SJSA1 (cell line): ENCODE measurements around the gene SEMA3E. TPM values are rescaled to one million over a fixed set of nuclear protein-coding genes. Genes with fewer than 3 reads are reported as not detected.
"Not testable (repeated sequence)": the region's sequence is repeated elsewhere in the genome, so short reads cannot be mapped to it uniquely, and the experiment has no call there.

Experiments used
- DNase-seq, 2 experiments: peaks; one replicate each; pipeline ENCODE4 v3.0.0-alpha.2; 2015 to 2020; ENCODE audit warnings: low spot score in 2 of 2, low read depth in 1 of 2
- H3K27ac ChIP-seq: fragments of 250-450 bp; sonication (Bioruptor Pico); 2 replicates; pipeline ENCODE4 v1.5.1; 2020; ENCODE audit warnings: mild to moderate bottlenecking, moderate library complexity
- H3K27me3 ChIP-seq: fragments of 250-450 bp; sonication (Bioruptor Pico); replicated peaks from 2 replicates; pipeline ENCODE4 v1.5.1; 2020; ENCODE audit warnings: mild to moderate bottlenecking, moderate library complexity
- H3K36me3 ChIP-seq: fragments of 250-450 bp; sonication (Bioruptor Pico); 2 replicates; pipeline ENCODE4 v1.5.1; 2020; ENCODE audit warnings: mild to moderate bottlenecking
- H3K4me1 ChIP-seq: fragments of 250-450 bp; sonication (Bioruptor Pico); replicated peaks from 2 replicates; pipeline ENCODE4 v1.6.1; 2021; ENCODE audit warnings: mild to moderate bottlenecking
- H3K4me3 ChIP-seq: fragments of 250-450 bp; sonication (Bioruptor Pico); 2 replicates; pipeline ENCODE4 v1.5.1; 2020; ENCODE audit warnings: mild to moderate bottlenecking
- H3K9me3 ChIP-seq: fragments of 250-450 bp; sonication (Bioruptor Pico); replicated peaks from 2 replicates; pipeline ENCODE4 v1.5.1; 2020; ENCODE audit warnings: mild to moderate bottlenecking
- total RNA-seq: library from RNA; depleted of rRNA; stranded (reverse); fragments of >200 nt; shearing (Covaris generic); gene quantifications from 2 replicates; pipeline ENCODE4 v1.2.3, GENCODE V29; 2014; rRNA removed

Gene SEMA3E
- 0.18 TPM in 1 of 2 replicates, not detected in the other for total RNA-seq

GRCh38 chr7:83648464-83649241, at the start of gene SEMA3E:
Gene SEMA3E, minus strand, starts transcription at chr7:83649139.
- no peak within 1 kb of the TSS for H3K27ac ChIP-seq
- H3K9me3 ChIP-seq = no peaks in the 10 kb centered on the region
- no peak within 1 kb of the TSS for H3K4me3 ChIP-seq
- DNase-seq = no peak
- H3K36me3 ChIP-seq = no peaks in the 10 kb centered on the region
- no peaks in the 10 kb centered on the region for H3K4me1 ChIP-seq
- H3K27me3 ChIP-seq = 0 out of 2 replicates have a peak, but pooled peaks cover 8% of the 10 kb centered on the region

- Histone ChIP-seq H3K27ac (no peak overlapping the region), H3K36me3 (no peaks in the 10 kb centered on the region), H3K27me3 (no peaks in the 10 kb centered on the region), H3K9me3 (no peaks in the 10 kb centered on the region), H3K4me1 (no peaks in the 10 kb centered on the region), H3K4me3 (no peak overlapping the region)
- DNase-seq = no peak
Observed at GRCh38 chr7:83697804-83698530, 49.0 kb upstream of the SEMA3E start.

- no peak overlapping the region for H3K4me3 ChIP-seq
- no peaks in the 10 kb centered on the region for H3K27me3 ChIP-seq
- H3K4me1 ChIP-seq = no peaks in the 10 kb centered on the region
- no peak overlapping the region for H3K27ac ChIP-seq
- H3K36me3 ChIP-seq = no peaks in the 10 kb centered on the region
- no peaks in the 10 kb centered on the region for H3K9me3 ChIP-seq
- DNase-seq = no peak
Observed at GRCh38 chr7:83696101-83696500, 47.2 kb upstream of the SEMA3E start.

- no peaks in the 10 kb centered on the region for H3K9me3 ChIP-seq
- no peaks in the 10 kb centered on the region for H3K4me1 ChIP-seq
- no peaks in the 10 kb centered on the region for H3K36me3 ChIP-seq
- H3K27ac ChIP-seq = no peak overlapping the region
- no peak overlapping the region for H3K4me3 ChIP-seq
- no peak for DNase-seq
- H3K27me3 ChIP-seq = no peaks in the 10 kb centered on the region
Observed at GRCh38 chr7:83695128-83695960, 46.4 kb upstream of the SEMA3E start.

- Histone ChIP-seq H3K27me3 (no peaks in the 10 kb centered on the region), H3K4me3 (no peak overlapping the region), H3K9me3 (no peaks in the 10 kb centered on the region), H3K4me1 (no peaks in the 10 kb centered on the region), H3K27ac (no peak overlapping the region), H3K36me3 (no peaks in the 10 kb centered on the region)
- no peak for DNase-seq
Observed at GRCh38 chr7:83693256-83693655, 44.3 kb upstream of the SEMA3E start.

GRCh38 chr7:83691095-83691494, 42.2 kb upstream of the SEMA3E start:
- no peak overlapping the region for H3K27ac ChIP-seq
- no peaks in the 10 kb centered on the region for H3K4me1 ChIP-seq
- H3K9me3 ChIP-seq = no peaks in the 10 kb centered on the region
- H3K36me3 ChIP-seq = no peaks in the 10 kb centered on the region
- H3K4me3 ChIP-seq = no peak overlapping the region
- DNase-seq = no peak
- no peaks in the 10 kb centered on the region for H3K27me3 ChIP-seq

- H3K4me1 ChIP-seq = no peaks in the 10 kb centered on the region
- no peak for DNase-seq
- no peak overlapping the region for H3K4me3 ChIP-seq
- H3K36me3 ChIP-seq = no peaks in the 10 kb centered on the region
- no peaks in the 10 kb centered on the region for H3K27me3 ChIP-seq
- no peak overlapping the region for H3K27ac ChIP-seq
- H3K9me3 ChIP-seq = no peaks in the 10 kb centered on the region
Observed at GRCh38 chr7:83689855-83690254, 40.9 kb upstream of the SEMA3E start.

GRCh38 chr7:83686416-83686815, 37.5 kb upstream of the SEMA3E start:
- DNase-seq = no peak
- no peak overlapping the region for H3K4me3 ChIP-seq
- no peaks in the 10 kb centered on the region for H3K36me3 ChIP-seq
- H3K27ac ChIP-seq = no peak overlapping the region
- peaks cover 5% of the 10 kb centered on the region; the same call in 1 of the 2 replicates for H3K27me3 ChIP-seq
- H3K9me3 ChIP-seq = no peaks in the 10 kb centered on the region
- no peaks in the 10 kb centered on the region for H3K4me1 ChIP-seq

- Histone ChIP-seq H3K27me3 (peaks cover 5% of the 10 kb centered on the region; the same call in 1 of the 2 replicates), H3K36me3 (no peaks in the 10 kb centered on the region), H3K4me3 (no peak overlapping the region), H3K4me1 (no peaks in the 10 kb centered on the region), H3K9me3 (no peaks in the 10 kb centered on the region), H3K27ac (no peak overlapping the region)
- DNase-seq = no peak
Observed at GRCh38 chr7:83684928-83685327, 36.0 kb upstream of the SEMA3E start.

- Histone ChIP-seq H3K27me3 (peaks cover 5% of the 10 kb centered on the region; the same call in 1 of the 2 replicates), H3K4me1 (peaks cover 6% of the 10 kb centered on the region), H3K36me3 (no peaks in the 10 kb centered on the region), H3K4me3 (no peak overlapping the region), H3K27ac (no peak overlapping the region), H3K9me3 (no peaks in the 10 kb centered on the region)
- no peak for DNase-seq
Observed at GRCh38 chr7:83681200-83681778, 32.4 kb upstream of the SEMA3E start.

- Histone ChIP-seq H3K9me3 (no peaks in the 10 kb centered on the region), H3K27me3 (no peaks in the 10 kb centered on the region; the same call in 1 of the 2 replicates), H3K27ac (no peak overlapping the region), H3K4me1 (peaks cover 12% of the 10 kb centered on the region), H3K4me3 (no peak overlapping the region), H3K36me3 (no peaks in the 10 kb centered on the region)
- DNase-seq = peak; percentile 88 to 93
Observed at GRCh38 chr7:83677180-83677866, 28.4 kb upstream of the SEMA3E start.

GRCh38 chr7:83673291-83673690, 24.4 kb upstream of the SEMA3E start:
- H3K4me3 ChIP-seq, DNase-seq, H3K27ac ChIP-seq, H3K9me3 ChIP-seq, H3K36me3 ChIP-seq, H3K27me3 ChIP-seq: not testable (repeated sequence)
- H3K4me1 ChIP-seq = peaks cover 12% of the 10 kb centered on the region

GRCh38 chr7:83672157-83672556, 23.2 kb upstream of the SEMA3E start:
- Histone ChIP-seq H3K36me3 (no peaks in the 10 kb centered on the region), H3K4me1 (peaks cover 6% of the 10 kb centered on the region), H3K4me3 (no peak overlapping the region), H3K27ac (no peak overlapping the region), H3K9me3 (no peaks in the 10 kb centered on the region), H3K27me3 (0 out of 2 replicates have a peak, but pooled peaks cover 2% of the 10 kb centered on the region)
- peak in 1 of 2 experiments; percentile 59 for DNase-seq
